Skeletal muscle satellite cell (primary cell): ENCODE results near the gene CPB1.

Experiments used
- H3K27me3 ChIP-seq: 2 replicates; pipeline ENCODE4 v1.7.0; 2013; ENCODE audit warnings: low read length; ENCODE audit not compliant: control insufficient read depth, insufficient read depth
- H3K36me3 ChIP-seq: 2 replicates; pipeline ENCODE4 v1.7.0; 2013; ENCODE audit warnings: mild to moderate bottlenecking, control low read depth, low read length; ENCODE audit not compliant: insufficient read depth
- H3K4me1 ChIP-seq: 2 replicates; pipeline ENCODE4 v1.7.0; 2013; ENCODE audit warnings: low read length; ENCODE audit not compliant: control insufficient read depth, insufficient read depth
- H3K4me2 ChIP-seq: 2 replicates; pipeline ENCODE4 v1.7.0; 2013; ENCODE audit warnings: mild to moderate bottlenecking, low read length
- H3K4me3 ChIP-seq: 2 replicates; pipeline ENCODE4 v1.7.0; 2013; ENCODE audit warnings: low read length
- H3K9ac ChIP-seq: 2 replicates; pipeline ENCODE4 v1.7.0; 2013; ENCODE audit warnings: mild to moderate bottlenecking, low read depth, low read length, moderate library complexity
- H3K9me3 ChIP-seq: replicated peaks from 2 replicates; pipeline ENCODE4 v1.7.0; 2013; ENCODE audit warnings: mild to moderate bottlenecking, control low read depth, low read length

The CPB1 gene

DNA sequence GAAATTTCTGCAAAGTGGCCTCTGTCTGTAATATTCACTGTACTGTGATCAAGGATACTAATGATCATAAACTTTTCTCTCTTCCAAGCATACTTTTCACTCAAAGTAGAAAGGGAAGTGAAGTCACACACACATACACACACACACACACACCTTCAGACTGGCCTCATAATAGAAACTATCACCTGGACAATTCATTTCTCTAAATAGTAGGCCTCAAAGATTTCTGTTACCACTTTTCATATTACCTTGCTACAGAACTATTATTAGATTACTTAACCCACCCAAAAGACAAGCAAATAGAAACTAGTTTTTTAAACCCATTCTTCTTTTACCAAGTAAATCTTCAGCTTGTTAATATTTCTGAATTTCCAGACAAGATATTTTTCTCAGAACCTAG lies 12.2 kb downstream of the CPB1 start:
- no peak overlapping the region for H3K4me3 ChIP-seq
- H3K27me3 ChIP-seq: no peaks in the 10 kb centered on the region
- H3K36me3 ChIP-seq: no peaks in the 10 kb centered on the region
- H3K9me3 ChIP-seq: no peaks in the 10 kb centered on the region
- no peak overlapping the region for H3K9ac ChIP-seq
- no peaks in the 10 kb centered on the region for H3K4me1 ChIP-seq
- no peak overlapping the region for H3K4me2 ChIP-seq

DNA sequence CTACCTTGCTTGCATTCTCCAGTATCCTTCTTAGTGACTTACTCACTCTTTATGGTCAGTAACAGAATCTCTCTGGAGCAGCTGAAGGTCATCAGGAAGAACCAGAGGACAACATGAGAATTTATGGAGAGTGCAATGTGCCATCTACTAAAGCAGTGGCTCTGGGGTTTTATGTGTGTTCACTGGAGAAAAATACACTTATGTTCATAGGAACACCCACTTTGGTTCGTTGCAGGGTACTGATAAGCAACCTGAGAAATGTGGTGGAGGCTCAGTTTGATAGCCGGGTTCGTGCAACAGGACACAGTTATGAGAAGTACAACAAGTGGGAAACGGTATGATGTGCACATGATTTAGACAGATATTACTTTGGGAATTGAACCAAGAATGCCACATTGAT lies 12.8 kb downstream of the CPB1 start:
- H3K27me3 ChIP-seq: no peaks in the 10 kb centered on the region
- H3K4me1 ChIP-seq: no peaks in the 10 kb centered on the region
- no peak overlapping the region for H3K4me2 ChIP-seq
- H3K36me3 ChIP-seq: no peaks in the 10 kb centered on the region
- H3K4me3 ChIP-seq: no peak overlapping the region
- no peak overlapping the region for H3K9ac ChIP-seq
- no peaks in the 10 kb centered on the region for H3K9me3 ChIP-seq

DNA sequence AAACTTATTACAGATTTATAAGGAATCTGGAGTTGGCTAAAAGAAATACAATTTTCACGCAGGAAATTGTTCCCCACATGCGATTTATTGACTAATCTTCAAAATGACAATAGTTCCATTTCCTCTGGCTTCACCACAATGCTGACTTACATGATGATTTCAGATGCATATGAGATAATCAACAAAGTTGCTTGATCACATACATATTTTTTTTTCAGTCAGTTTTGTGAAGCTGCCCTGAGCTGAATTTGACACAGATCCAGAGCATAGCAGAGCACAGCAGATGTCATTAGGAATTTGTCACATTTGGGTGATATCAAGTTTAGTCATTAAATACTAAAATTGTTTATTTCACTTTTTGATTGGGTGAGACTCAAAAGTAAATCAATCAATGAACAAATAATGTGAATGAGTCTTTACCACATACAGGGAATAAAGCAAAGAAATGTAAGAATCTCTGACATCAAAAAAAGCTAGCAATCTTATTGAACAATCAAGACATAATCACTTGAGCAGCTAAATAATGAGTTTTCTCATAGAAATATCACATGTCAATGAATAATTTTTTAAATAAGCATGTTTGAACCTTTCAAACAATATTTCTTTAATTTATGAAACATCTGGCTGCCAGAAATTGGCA lies 18.3 kb downstream of the CPB1 start:
- Histone ChIP-seq H3K36me3 (no peaks in the 10 kb centered on the region), H3K27me3 (no peaks in the 10 kb centered on the region), H3K9me3 (no peaks in the 10 kb centered on the region), H3K4me1 (peaks cover 7% of the 10 kb centered on the region), H3K4me3 (no peak overlapping the region), H3K9ac (no peak overlapping the region), H3K4me2 (no peak overlapping the region)

DNA sequence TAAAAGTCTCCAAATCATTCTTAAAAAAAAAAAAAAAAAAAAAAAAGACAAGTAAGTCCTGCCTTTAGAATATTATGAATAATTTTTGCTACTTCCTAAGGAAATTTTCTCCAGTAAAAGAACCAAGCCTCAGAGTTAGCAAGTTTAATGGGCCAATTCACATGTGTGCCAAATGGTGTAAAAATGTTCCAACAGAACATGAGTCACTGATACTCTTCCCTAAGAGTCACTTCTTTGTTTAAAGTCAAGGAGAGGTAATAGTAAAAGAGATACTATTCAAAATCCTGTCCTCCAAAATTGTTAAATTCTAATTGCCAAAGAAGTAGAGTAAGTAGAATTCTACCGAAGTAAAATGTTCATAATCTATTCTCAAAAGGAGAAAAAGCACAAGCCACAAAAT lies 19.7 kb downstream of the CPB1 start:
- H3K4me2 ChIP-seq: no peak overlapping the region
- no peaks in the 10 kb centered on the region for H3K9me3 ChIP-seq
- no peaks in the 10 kb centered on the region for H3K27me3 ChIP-seq
- H3K9ac ChIP-seq: no peak overlapping the region
- H3K36me3 ChIP-seq: no peaks in the 10 kb centered on the region
- H3K4me3 ChIP-seq: no peak overlapping the region
- peaks cover 7% of the 10 kb centered on the region for H3K4me1 ChIP-seq

DNA sequence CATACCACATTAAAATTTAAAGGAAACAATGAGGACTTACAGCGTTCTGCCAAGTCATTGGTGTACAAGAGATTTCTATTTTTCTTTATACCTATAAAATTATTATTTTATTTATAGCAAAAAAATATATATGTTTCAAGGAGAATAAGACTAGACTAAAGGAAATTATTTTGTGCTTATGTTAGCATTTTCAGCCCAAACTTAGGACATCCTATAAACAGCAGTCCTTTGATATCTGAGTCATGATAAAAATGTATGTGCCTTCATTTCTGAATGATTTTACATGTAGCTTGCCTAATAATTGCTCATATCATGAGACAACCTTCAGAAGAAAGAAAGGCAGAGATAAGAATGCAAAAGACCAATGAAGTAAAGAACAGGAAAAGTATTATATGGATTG lies 20.8 kb downstream of the CPB1 start:
- no peak overlapping the region for H3K4me3 ChIP-seq
- no peaks in the 10 kb centered on the region for H3K36me3 ChIP-seq
- H3K9ac ChIP-seq: no peak overlapping the region
- peaks cover 12% of the 10 kb centered on the region for H3K4me1 ChIP-seq
- no peaks in the 10 kb centered on the region for H3K9me3 ChIP-seq
- no peak overlapping the region for H3K4me2 ChIP-seq
- H3K27me3 ChIP-seq: no peaks in the 10 kb centered on the region

DNA sequence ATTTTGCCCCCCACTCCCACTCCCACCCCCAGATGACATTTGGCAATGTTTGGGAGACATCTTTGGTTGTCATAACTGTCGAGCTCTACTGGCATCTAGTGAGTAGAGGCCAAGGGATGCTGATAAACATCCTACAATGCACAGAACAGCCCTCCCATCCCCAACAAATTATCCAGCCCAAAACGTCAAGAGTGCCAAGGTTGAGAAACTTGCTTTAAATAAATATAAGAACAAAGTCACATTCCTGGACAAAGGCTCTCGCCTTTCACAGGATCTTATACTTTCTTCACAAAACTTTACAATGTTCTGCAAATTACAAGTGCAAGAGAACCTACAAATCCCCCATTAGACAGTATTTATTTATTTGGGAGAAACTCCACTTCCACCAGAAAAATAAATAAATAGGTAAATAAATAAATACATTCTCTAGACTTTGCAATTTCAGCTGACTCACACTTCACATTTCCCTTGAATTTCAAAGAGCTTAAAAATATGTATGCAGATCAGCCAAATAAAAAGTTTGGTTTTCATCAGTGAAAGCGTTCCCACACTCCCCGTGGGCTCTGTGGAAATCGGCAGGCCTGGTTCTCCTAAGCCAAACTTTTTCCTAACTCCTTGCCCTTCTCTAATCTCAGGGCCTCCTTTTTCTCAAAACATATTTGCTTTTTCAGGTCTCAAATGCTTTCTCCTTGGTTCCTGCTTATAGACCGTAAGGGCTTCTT lies 24.8 kb downstream of the CPB1 start:
- H3K4me1 ChIP-seq: peaks cover 6% of the 10 kb centered on the region
- H3K9ac ChIP-seq: no peak overlapping the region
- no peak overlapping the region for H3K4me3 ChIP-seq
- no peaks in the 10 kb centered on the region for H3K36me3 ChIP-seq
- H3K9me3 ChIP-seq: no peaks in the 10 kb centered on the region
- H3K4me2 ChIP-seq: no peak overlapping the region
- no peaks in the 10 kb centered on the region for H3K27me3 ChIP-seq

DNA sequence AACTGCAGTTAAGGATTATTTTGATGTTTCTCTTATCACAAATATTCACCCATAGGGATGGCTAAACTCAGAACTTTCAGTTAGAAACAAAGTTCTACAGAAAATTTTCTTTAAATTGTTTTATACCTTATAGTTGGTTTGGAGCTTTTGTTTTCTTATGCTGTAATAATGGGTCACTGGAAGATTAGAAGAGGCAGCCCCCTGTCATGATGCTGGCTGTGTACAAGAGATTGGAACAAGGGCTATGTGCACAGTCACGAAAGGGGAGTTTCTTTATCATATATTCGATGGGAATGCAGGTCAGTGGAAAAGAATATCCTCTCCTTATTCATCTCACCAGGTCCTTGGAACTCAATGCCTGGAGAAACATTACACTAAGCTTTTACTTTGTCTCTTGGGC lies 25.5 kb downstream of the CPB1 start:
- no peaks in the 10 kb centered on the region for H3K36me3 ChIP-seq

DNA sequence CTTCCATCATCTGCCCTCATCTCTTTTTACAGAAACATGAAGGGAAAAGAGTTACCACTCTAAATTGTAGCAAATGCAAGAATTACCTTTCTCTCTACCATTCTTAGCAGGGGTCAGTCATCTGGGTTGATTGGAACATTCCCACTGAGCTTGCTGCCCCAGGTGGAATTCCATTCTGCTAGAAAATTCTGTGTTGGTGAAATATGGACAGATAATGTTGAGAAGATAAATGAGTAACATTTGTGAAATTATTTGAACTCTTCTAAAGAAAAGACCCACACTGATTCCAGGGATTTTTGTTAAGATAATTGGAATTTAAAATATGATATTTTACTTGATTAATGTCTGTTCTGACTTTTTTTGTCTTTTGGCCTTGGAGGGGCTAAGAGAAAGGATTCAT lies 26.4 kb downstream of the CPB1 start:
- no peaks in the 10 kb centered on the region for H3K36me3 ChIP-seq
- no peak overlapping the region for H3K9ac ChIP-seq
- no peak overlapping the region for H3K4me3 ChIP-seq
- no peaks in the 10 kb centered on the region for H3K27me3 ChIP-seq
- no peaks in the 10 kb centered on the region for H3K9me3 ChIP-seq
- H3K4me1 ChIP-seq: peaks cover 4% of the 10 kb centered on the region
- H3K4me2 ChIP-seq: no peak overlapping the region

More for the DNA sequence above, 25.5 kb downstream of the CPB1 start:
- H3K4me1 ChIP-seq: peaks cover 4% of the 10 kb centered on the region
- no peaks in the 10 kb centered on the region for H3K27me3 ChIP-seq
- no peak overlapping the region for H3K9ac ChIP-seq
- no peak overlapping the region for H3K4me3 ChIP-seq
- H3K9me3 ChIP-seq: no peaks in the 10 kb centered on the region
- H3K4me2 ChIP-seq: no peak overlapping the region

DNA sequence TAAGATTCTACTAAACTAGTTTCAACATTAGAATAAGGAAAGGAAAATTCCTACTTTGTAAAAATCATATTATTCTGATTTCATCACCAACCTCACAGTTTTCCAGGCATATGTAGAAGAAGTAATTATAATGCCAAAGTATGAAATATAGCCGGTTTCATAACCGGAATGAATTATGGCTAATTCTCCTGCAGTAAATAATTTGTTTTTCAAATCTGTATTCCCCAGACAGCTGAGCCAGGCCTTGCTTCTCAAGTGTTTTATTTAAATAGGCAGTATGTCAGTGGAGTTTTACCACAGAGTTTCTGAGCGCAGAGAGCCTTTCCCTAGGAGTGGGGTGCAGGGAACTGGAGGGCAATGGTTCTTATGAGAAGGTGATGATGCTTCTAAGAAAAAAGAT lies 28.8 kb downstream of the CPB1 start:
- Histone ChIP-seq H3K27me3 (no peaks in the 10 kb centered on the region), H3K9me3 (no peaks in the 10 kb centered on the region), H3K4me2 (no peak overlapping the region), H3K9ac (no peak overlapping the region), H3K4me1 (peaks cover 4% of the 10 kb centered on the region), H3K4me3 (no peak overlapping the region), H3K36me3 (no peaks in the 10 kb centered on the region)

DNA sequence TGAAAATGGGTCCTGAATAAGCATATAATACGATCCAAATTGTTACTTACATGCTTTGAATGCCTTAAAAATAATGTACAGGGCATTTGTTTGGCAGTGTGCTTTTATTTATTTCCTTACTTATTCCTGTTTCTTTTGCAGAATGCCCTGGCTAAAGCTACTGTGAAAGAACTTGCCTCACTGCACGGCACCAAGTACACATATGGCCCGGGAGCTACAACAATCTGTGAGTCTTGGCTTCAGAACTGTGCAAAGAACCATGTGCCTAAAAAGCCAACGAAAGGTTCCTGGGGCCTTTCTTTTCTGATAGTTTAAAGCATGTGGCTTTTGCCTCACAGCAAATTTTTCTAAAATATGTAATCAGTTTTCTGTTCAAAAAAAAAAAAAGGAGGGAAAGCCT lies 29.7 kb downstream of the CPB1 start:
- Histone ChIP-seq H3K36me3 (no peaks in the 10 kb centered on the region), H3K9me3 (no peaks in the 10 kb centered on the region), H3K4me1 (peaks cover 4% of the 10 kb centered on the region), H3K4me3 (no peak overlapping the region), H3K9ac (no peak overlapping the region), H3K4me2 (no peak overlapping the region), H3K27me3 (no peaks in the 10 kb centered on the region)

DNA sequence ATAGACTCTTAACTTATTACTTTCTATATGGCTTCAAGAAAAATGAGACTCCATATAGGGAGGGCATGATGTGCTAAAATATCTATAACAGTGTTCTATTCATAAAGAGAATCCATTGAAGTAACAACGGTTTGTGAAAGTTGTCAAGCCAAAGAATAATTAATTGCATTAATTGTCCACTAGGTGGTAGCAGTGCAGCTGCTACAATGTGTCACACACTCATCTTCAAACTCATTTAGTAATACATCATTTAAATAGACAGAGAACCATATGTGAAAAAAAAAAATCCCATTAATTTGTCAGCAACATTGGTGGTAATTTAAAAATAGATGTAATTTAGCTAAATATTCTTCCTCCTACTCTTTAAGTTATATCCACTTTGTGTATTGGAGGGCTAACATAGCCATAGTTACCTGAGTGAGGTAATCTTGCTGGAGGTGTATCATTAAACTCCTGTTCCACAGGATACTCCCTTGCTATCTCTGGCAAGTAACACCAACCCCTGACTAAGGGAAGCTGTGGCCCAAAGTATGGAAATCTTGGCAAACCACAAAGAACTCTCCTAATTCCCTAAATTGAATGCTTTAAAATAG lies 33.8 kb downstream of the CPB1 start:
- Histone ChIP-seq H3K27me3 (no peaks in the 10 kb centered on the region), H3K4me1 (no peaks in the 10 kb centered on the region), H3K36me3 (no peaks in the 10 kb centered on the region), H3K9me3 (no peaks in the 10 kb centered on the region), H3K4me3 (no peak overlapping the region), H3K4me2 (no peak overlapping the region), H3K9ac (no peak overlapping the region)

DNA sequence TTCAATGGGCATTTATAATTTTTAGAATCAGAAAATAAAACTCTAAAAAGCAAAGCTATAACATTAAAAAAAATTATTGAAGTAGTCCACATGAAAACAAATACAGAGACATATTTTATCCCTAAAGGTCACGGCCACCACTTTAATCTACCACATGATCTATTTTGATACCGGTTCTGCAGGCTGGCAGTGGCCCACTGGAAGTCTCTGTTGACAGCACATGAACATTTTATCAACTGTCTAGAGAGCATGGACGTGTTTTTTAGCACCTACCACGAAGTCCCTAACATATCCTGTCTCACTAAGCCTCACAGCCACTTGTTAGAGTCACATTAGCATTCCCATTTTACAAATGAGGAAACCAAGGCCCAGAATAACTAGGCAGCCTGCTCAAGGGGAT lies 35.7 kb downstream of the CPB1 start:
- H3K4me2 ChIP-seq: no peak overlapping the region
- no peak overlapping the region for H3K9ac ChIP-seq
- H3K4me3 ChIP-seq: no peak overlapping the region
- no peaks in the 10 kb centered on the region for H3K27me3 ChIP-seq
- no peaks in the 10 kb centered on the region for H3K9me3 ChIP-seq
- H3K36me3 ChIP-seq: no peaks in the 10 kb centered on the region
- H3K4me1 ChIP-seq: no peaks in the 10 kb centered on the region
